Neural cell (in vitro differentiated cells): Measurements from ENCODE around the gene ADAMTS17. TPM values are rescaled to one million over a fixed set of nuclear protein-coding genes. Genes with fewer than 3 reads are reported as not detected.

Source experiments
- H2AFZ ChIP-seq: fragments of 200-600, 300-800 bp; sonication (generic), shearing (Covaris generic); 2 replicates; pipeline ENCODE4 v1.6.0; 2014; ENCODE audit warnings: low read depth, mild to moderate bottlenecking, antibody characterized with exemption, low read length, moderate library complexity
- H3F3A ChIP-seq: fragments of 200-600 bp; shearing (Covaris generic); 2 replicates; pipeline ENCODE4 v1.6.1; 2016; ENCODE audit warnings: mild to moderate bottlenecking, moderate library complexity, mixed read lengths, antibody characterized with exemption, low read length; ENCODE audit not compliant: insufficient read depth, poor library complexity, severe bottlenecking
- H3K27ac ChIP-seq: fragments of 200-600, 300-800 bp; sonication (generic), shearing (Covaris generic); 2 replicates; pipeline ENCODE4 v1.5.1; 2014; ENCODE audit warnings: mild to moderate bottlenecking, low read length, moderate library complexity
- H3K27me3 ChIP-seq: fragments of 300-800, 200-600 bp; sonication (generic), shearing (Covaris generic); 2 replicates; pipeline ENCODE4 v1.6.0; 2014; ENCODE audit warnings: mild to moderate bottlenecking, low read depth, low read length, moderate library complexity; ENCODE audit not compliant: insufficient read depth
- H3K36me3 ChIP-seq: fragments of 300-800, 200-600 bp; sonication (generic), shearing (Covaris generic); 2 replicates; pipeline ENCODE4 v1.5.1; 2014; ENCODE audit warnings: mild to moderate bottlenecking, antibody characterized with exemption, low read length, moderate library complexity; ENCODE audit not compliant: insufficient read depth
- H3K4me2 ChIP-seq: fragments of 300-800, 200-600 bp; sonication (generic), shearing (Covaris generic); 2 replicates; pipeline ENCODE4 v1.6.0; 2014; ENCODE audit warnings: mild to moderate bottlenecking, low read length
- H3K4me3 ChIP-seq: fragments of 300-800, 200-600 bp; sonication (generic), shearing (Covaris generic); 2 replicates; pipeline ENCODE4 v1.5.1; 2014; ENCODE audit warnings: mild to moderate bottlenecking, low read length, moderate library complexity
- H3K79me2 ChIP-seq: fragments of 200-600 bp; shearing (Covaris generic); replicated peaks from 2 replicates; pipeline ENCODE4 v1.6.0; 2014; ENCODE audit warnings: mild to moderate bottlenecking, low read length, moderate library complexity; ENCODE audit not compliant: insufficient read depth
- H3K9ac ChIP-seq: fragments of 300-800, 200-600 bp; sonication (generic), shearing (Covaris generic); 2 replicates; pipeline ENCODE4 v1.6.1; 2016; ENCODE audit warnings: mild to moderate bottlenecking, low read length, mixed read lengths
- H3K9me2 ChIP-seq: fragments of 200-600 bp; shearing (Covaris generic); 2 replicates; pipeline ENCODE4 v1.6.1; 2016; ENCODE audit warnings: mild to moderate bottlenecking, low read length, mixed read lengths; ENCODE audit not compliant: insufficient read depth
- H3K9me3 ChIP-seq: fragments of 200-600, 300-800 bp; sonication (generic), shearing (Covaris generic); 2 replicates; pipeline ENCODE4 v1.6.1; 2016; ENCODE audit warnings: mild to moderate bottlenecking, mixed run types, low read length, moderate library complexity, mixed read lengths
- H4K20me1 ChIP-seq: fragments of 200-600 bp; shearing (Covaris generic); 2 replicates; pipeline ENCODE4 v1.6.1; 2016; ENCODE audit warnings: mild to moderate bottlenecking, mixed run types; ENCODE audit not compliant: insufficient read depth
- CTCF ChIP-seq: fragments of 450-650 bp; IDR thresholded peaks from 2 replicates; pipeline ENCODE4 v1.5.1; 2014; ENCODE audit warnings: antibody characterized with exemption, mild to moderate bottlenecking, moderate library complexity; ENCODE audit not compliant: poor library complexity, severe bottlenecking
- EP300 ChIP-seq: fragments of 450-650 bp; conservative IDR thresholded peaks from 2 replicates; pipeline ENCODE4 v1.6.1; 2014; ENCODE audit warnings: antibody characterized with exemption, mild to moderate bottlenecking, moderate library complexity; ENCODE audit not compliant: poor library complexity, severe bottlenecking
- EZH2 ChIP-seq: fragments of 200-600, 300-800 bp; shearing (Covaris generic), sonication (generic); IDR thresholded peaks from 2 replicates; pipeline ENCODE4 v1.6.1; 2014; ENCODE audit warnings: antibody characterized with exemption, low read length, borderline replicate concordance, mild to moderate bottlenecking; ENCODE audit not compliant: insufficient read depth, poor library complexity, severe bottlenecking
- MXI1 ChIP-seq: fragments of 450-650 bp; conservative IDR thresholded peaks from 2 replicates; pipeline ENCODE4 v1.6.1; 2014; ENCODE audit warnings: antibody characterized with exemption, mild to moderate bottlenecking; ENCODE audit not compliant: poor library complexity, severe bottlenecking
- POLR2AphosphoS5 ChIP-seq: IDR thresholded peaks from 2 replicates; pipeline ENCODE4 v1.6.1; 2012
- RAD21 ChIP-seq: fragments of 450-650 bp; conservative IDR thresholded peaks from 2 replicates; pipeline ENCODE4 v1.6.1; 2014; ENCODE audit warnings: antibody characterized with exemption, mild to moderate bottlenecking, moderate library complexity
- SMC3 ChIP-seq: fragments of 450-650 bp; conservative IDR thresholded peaks from 2 replicates; pipeline ENCODE4 v1.6.1; 2014; ENCODE audit warnings: antibody characterized with exemption, mild to moderate bottlenecking, moderate library complexity; ENCODE audit not compliant: poor library complexity
- TAF1 ChIP-seq: IDR thresholded peaks from 2 replicates; pipeline ENCODE4 v1.6.1; 2012; ENCODE audit warnings: low read depth
- polyA plus RNA-seq: library from polyadenylated mRNA; depleted of rRNA; stranded (reverse); fragments of >200 nt; gene quantifications from 2 replicates; pipeline ENCODE4 v1.2.3, GENCODE V29; 2014
- TF ChIP-seq, protein P1 (sequence below): IDR thresholded peaks from 2 replicates; pipeline ENCODE4 v1.6.1; 2012; ENCODE audit warnings: borderline replicate concordance

Gene ADAMTS17
- polyA plus RNA-seq, 1 donor from 2014 or later, result 0.04 TPM

GRCh38 chr15:100031665-100032357 is 310.0 kb downstream of the ADAMTS17 start (continued):
- no peak for TF ChIP-seq EZH2

DNA sequence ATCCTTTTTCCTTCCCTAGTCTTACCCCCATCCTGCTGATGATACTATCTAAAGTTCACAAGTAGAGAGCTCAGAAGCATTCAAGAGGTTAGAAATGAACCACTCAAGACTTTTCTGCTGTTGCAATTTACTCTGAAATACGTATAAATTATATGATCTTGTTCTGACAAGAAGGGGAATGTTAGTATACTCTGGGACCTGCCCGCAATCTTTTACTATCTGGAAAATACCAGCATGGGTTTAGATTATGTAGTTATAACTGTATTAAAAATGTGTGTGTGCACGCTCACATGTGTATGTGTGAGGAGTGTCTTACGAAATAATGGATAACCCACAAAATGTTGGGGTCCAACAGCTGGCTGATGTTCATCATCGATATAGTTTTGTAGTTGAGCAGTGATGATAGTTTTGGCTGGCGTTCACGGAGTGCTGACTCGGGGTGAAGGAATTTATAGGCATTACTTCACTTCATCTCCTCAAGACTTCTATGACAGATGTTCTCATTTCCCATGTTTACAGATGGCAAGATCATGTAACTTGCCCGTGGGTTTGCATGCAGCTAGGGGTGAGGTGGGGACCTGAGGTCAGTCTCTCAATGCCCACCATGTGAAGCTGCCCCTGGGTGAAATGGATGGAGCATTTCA is 311.1 kb downstream of the ADAMTS17 start:
- H4K20me1 ChIP-seq, result no peaks in the 10 kb centered on the region
- H3K4me2 ChIP-seq, result no peak overlapping the region
- H3K36me3 ChIP-seq, result no peaks in the 10 kb centered on the region
- H3K27me3 ChIP-seq, result no peaks in the 10 kb centered on the region
- H3K79me2 ChIP-seq, result no peaks in the 10 kb centered on the region
- TF ChIP-seq, protein P1, sequence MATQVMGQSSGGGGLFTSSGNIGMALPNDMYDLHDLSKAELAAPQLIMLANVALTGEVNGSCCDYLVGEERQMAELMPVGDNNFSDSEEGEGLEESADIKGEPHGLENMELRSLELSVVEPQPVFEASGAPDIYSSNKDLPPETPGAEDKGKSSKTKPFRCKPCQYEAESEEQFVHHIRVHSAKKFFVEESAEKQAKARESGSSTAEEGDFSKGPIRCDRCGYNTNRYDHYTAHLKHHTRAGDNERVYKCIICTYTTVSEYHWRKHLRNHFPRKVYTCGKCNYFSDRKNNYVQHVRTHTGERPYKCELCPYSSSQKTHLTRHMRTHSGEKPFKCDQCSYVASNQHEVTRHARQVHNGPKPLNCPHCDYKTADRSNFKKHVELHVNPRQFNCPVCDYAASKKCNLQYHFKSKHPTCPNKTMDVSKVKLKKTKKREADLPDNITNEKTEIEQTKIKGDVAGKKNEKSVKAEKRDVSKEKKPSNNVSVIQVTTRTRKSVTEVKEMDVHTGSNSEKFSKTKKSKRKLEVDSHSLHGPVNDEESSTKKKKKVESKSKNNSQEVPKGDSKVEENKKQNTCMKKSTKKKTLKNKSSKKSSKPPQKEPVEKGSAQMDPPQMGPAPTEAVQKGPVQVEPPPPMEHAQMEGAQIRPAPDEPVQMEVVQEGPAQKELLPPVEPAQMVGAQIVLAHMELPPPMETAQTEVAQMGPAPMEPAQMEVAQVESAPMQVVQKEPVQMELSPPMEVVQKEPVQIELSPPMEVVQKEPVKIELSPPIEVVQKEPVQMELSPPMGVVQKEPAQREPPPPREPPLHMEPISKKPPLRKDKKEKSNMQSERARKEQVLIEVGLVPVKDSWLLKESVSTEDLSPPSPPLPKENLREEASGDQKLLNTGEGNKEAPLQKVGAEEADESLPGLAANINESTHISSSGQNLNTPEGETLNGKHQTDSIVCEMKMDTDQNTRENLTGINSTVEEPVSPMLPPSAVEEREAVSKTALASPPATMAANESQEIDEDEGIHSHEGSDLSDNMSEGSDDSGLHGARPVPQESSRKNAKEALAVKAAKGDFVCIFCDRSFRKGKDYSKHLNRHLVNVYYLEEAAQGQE, result no peak
- TF ChIP-seq SMC3, result no peak
- TF ChIP-seq MXI1, result no peak
- TF ChIP-seq TAF1, result no peak
- no peak for TF ChIP-seq CTCF
- no peak for TF ChIP-seq POLR2AphosphoS5
- TF ChIP-seq EP300, result no peak
- TF ChIP-seq EZH2, result no peak
- TF ChIP-seq RAD21, result no peak
- no peaks in the 10 kb centered on the region for H3F3A ChIP-seq
- H2AFZ ChIP-seq, result no peak overlapping the region
- H3K4me3 ChIP-seq, result no peak overlapping the region
- peaks cover 3% of the 10 kb centered on the region for H3K9me3 ChIP-seq
- no peak overlapping the region for H3K9ac ChIP-seq
- H3K27ac ChIP-seq, result no peak overlapping the region
- H3K9me2 ChIP-seq, result no peaks in the 10 kb centered on the region

GRCh38 chr15:100029868-100030479 is 311.8 kb downstream of the ADAMTS17 start:
- TF ChIP-seq CTCF (no peak), EP300 (no peak)
- Histone ChIP-seq H3K4me2 (no peak overlapping the region), H3K9me3 (peaks cover 3% of the 10 kb centered on the region)

More at GRCh38 chr15:100029868-100030479, 311.8 kb downstream of the ADAMTS17 start:
- no peak overlapping the region for H2AFZ ChIP-seq
- no peak overlapping the region for H3K4me3 ChIP-seq
- no peaks in the 10 kb centered on the region for H3K9me2 ChIP-seq
- H4K20me1 ChIP-seq, result no peaks in the 10 kb centered on the region
- no peaks in the 10 kb centered on the region for H3F3A ChIP-seq
- H3K27me3 ChIP-seq, result no peaks in the 10 kb centered on the region
- no peak overlapping the region for H3K9ac ChIP-seq
- no peak overlapping the region for H3K27ac ChIP-seq
- H3K36me3 ChIP-seq, result no peaks in the 10 kb centered on the region
- no peaks in the 10 kb centered on the region for H3K79me2 ChIP-seq
